ENCODE measurements around the gene SCN4A. TPM values are rescaled to one million over a fixed set of nuclear protein-coding genes. Genes with fewer than 3 reads are reported as not detected.
"Not testable (repeated sequence)": the region's sequence is repeated elsewhere in the genome, so short reads cannot be mapped to it uniquely, and the experiment has no call there.

SCN4A gene
- total RNA-seq, 2 donors from 2014 or later: 0.76 to 2.2 TPM

- no peak for DNase-seq (ENCODE audit: low spot score)
- intact Hi-C loops (cut with DNase I): no loop called here
These were observed 45.1 kb downstream of the SCN4A start for GRCh38 chr17:63927464-63928171.

GRCh38 chr17:63926164-63926563, 46.6 kb downstream of the SCN4A start:
- intact Hi-C loops (cut with DNase I): no loop called here

GRCh38 chr17:63925615-63926014, 47.1 kb downstream of the SCN4A start:
- DNase-seq (ENCODE audit: low spot score): no peak
- intact Hi-C loops (cut with DNase I): no loop called here

More at GRCh38 chr17:63926164-63926563, 46.6 kb downstream of the SCN4A start:
- no peak for DNase-seq (ENCODE audit: low spot score)

- intact Hi-C loops (cut with DNase I): not testable (repeated sequence)
These were observed 50.3 kb downstream of the SCN4A start for GRCh38 chr17:63922402-63922801.

GRCh38 chr17:63920779-63921178, 51.9 kb downstream of the SCN4A start:
- DNase-seq (ENCODE audit: low spot score); intact Hi-C loops (cut with DNase I): not testable (repeated sequence)

More at GRCh38 chr17:63922402-63922801, 50.3 kb downstream of the SCN4A start:
- DNase-seq (ENCODE audit: low spot score): not testable (repeated sequence)

- DNase-seq (ENCODE audit: low spot score); intact Hi-C loops (cut with DNase I): not testable (repeated sequence)
These were observed 52.7 kb downstream of the SCN4A start for GRCh38 chr17:63920050-63920449.

GRCh38 chr17:63919311-63919723, 53.4 kb downstream of the SCN4A start:
- intact Hi-C loops (cut with DNase I): loop anchor here (5.0 to 10.0 kb wide), 3 partner anchors 105 to 215 kb away; partner anchors contain the start of genes ERN1 (in 2 of the 2) and ICAM2 (in 1 of the 2)
- no peak for DNase-seq (ENCODE audit: low spot score)

GRCh38 chr17:63918789-63919305, 53.9 kb downstream of the SCN4A start, which contains the start of gene GH1:
Gene GH1, minus strand, starts transcription at chr17:63918839. Its CDS starts 63 bp downstream, at chr17:63918776.
- not testable (repeated sequence) for DNase-seq (ENCODE audit: low spot score)
- intact Hi-C loops (cut with DNase I): loop anchor here (5.0 to 10.0 kb wide), 3 partner anchors 106 to 216 kb away; partner anchors contain the start of genes ERN1 (in 2 of the 2) and ICAM2 (in 1 of the 2)

- intact Hi-C loops (cut with DNase I): loop anchor here (5.0 to 10.0 kb wide), 3 partner anchors 106 to 216 kb away; partner anchors contain the start of genes ERN1 (in 2 of the 2) and ICAM2 (in 1 of the 2)
These were observed 54.4 kb downstream of the SCN4A start for GRCh38 chr17:63918305-63918704.

GRCh38 chr17:63917646-63918045, 55.1 kb downstream of the SCN4A start:
- intact Hi-C loops (cut with DNase I): loop anchor here (5.0 to 10.0 kb wide), 3 partner anchors 107 to 217 kb away; partner anchors contain the start of genes ERN1 (in 2 of the 2) and ICAM2 (in 1 of the 2)
- DNase-seq (ENCODE audit: low spot score): peak; percentile 49

More at GRCh38 chr17:63918305-63918704, 54.4 kb downstream of the SCN4A start:
- no peak for DNase-seq (ENCODE audit: low spot score)

GRCh38 chr17:63917206-63917605, 55.5 kb downstream of the SCN4A start:
- peak; percentile 53 for DNase-seq (ENCODE audit: low spot score)
- intact Hi-C loops (cut with DNase I): loop anchor here (5.0 to 10.0 kb wide), 3 partner anchors 108 to 218 kb away; partner anchors contain the start of genes ERN1 (in 2 of the 2) and ICAM2 (in 1 of the 2)

GRCh38 chr17:63916566-63917185, 56.0 kb downstream of the SCN4A start:
- intact Hi-C loops (cut with DNase I): loop anchor here (5.0 to 10.0 kb wide), 3 partner anchors 108 to 218 kb away; partner anchors contain the start of genes ERN1 (in 2 of the 2) and ICAM2 (in 1 of the 2)
- peak; percentile 66 for DNase-seq (ENCODE audit: low spot score)

- DNase-seq (ENCODE audit: low spot score): peak; percentile 26
- intact Hi-C loops (cut with DNase I): loop anchor here (5.0 to 10.0 kb wide), 3 partner anchors 109 to 219 kb away; partner anchors contain the start of genes ERN1 (in 2 of the 2) and ICAM2 (in 1 of the 2)
These were observed 57.0 kb downstream of the SCN4A start for GRCh38 chr17:63915753-63916152.

- intact Hi-C loops (cut with DNase I): loop anchor here in 1 of 2 donors (10.0 kb wide), 2 partner anchors 110 to 220 kb away; partner anchors contain the start of genes ERN1 and ICAM2
- DNase-seq (ENCODE audit: low spot score): peak; percentile 55
These were observed 58.2 kb downstream of the SCN4A start for GRCh38 chr17:63914471-63914870.

- DNase-seq (ENCODE audit: low spot score): peak; percentile 76
These were observed 61.0 kb downstream of the SCN4A start for GRCh38 chr17:63911657-63912100.

GRCh38 chr17:63911041-63911635, 61.6 kb downstream of the SCN4A start, which contains the start of gene CSHL1:
Gene CSHL1, minus strand, starts transcription at chr17:63911258. Its CDS starts 62 bp downstream, at chr17:63911196.
- intact Hi-C loops (cut with DNase I): loop anchor here in 1 of 2 donors (10.0 kb wide), 2 partner anchors 114 to 224 kb away; partner anchors contain the start of genes ERN1 and ICAM2

More at GRCh38 chr17:63911657-63912100, 61.0 kb downstream of the SCN4A start:
- intact Hi-C loops (cut with DNase I): loop anchor here in 1 of 2 donors (10.0 kb wide), 2 partner anchors 113 to 223 kb away; partner anchors contain the start of genes ERN1 and ICAM2

GRCh38 chr17:63910096-63910495, 62.6 kb downstream of the SCN4A start:
- DNase-seq (ENCODE audit: low spot score): peak; percentile 74
- intact Hi-C loops (cut with DNase I): loop anchor here in 1 of 2 donors (10.0 kb wide), 2 partner anchors 115 to 225 kb away; partner anchors contain the start of genes ERN1 and ICAM2

More at GRCh38 chr17:63911041-63911635, 61.6 kb downstream of the SCN4A start, which contains the start of gene CSHL1:
- DNase-seq (ENCODE audit: low spot score): peak; percentile 61

GRCh38 chr17:63909586-63909985, 63.1 kb downstream of the SCN4A start:
- intact Hi-C loops (cut with DNase I): not testable (repeated sequence)
- DNase-seq (ENCODE audit: low spot score): peak; percentile 47
